ENCODE measurements around the gene DOCK6.

- no peak for TF ChIP-seq EZH2phosphoT487 (IDR thresholded peaks at IDR 0.05; ENCODE audit: borderline replicate concordance, low read depth, low read length)
- no peak for TF ChIP-seq CTCF (conservative IDR thresholded peaks at IDR 0.05; ENCODE audit: low read length)
These were observed 13.5 kb downstream of the DOCK6 start for GRCh38 chr19:11248852-11249251.
